Activated naive CD8-positive, alpha-beta T cell treated with anti-CD3 and anti-CD28 coated beads, Interleukin-2, amount 50 U/mL, for 16 hours (primary cell): ENCODE data around the gene USP15.
"Not testable (repeated sequence)": the region's sequence is repeated elsewhere in the genome, so short reads cannot be mapped to it uniquely, and the experiment has no call there.

ENCODE experiments used
- DNase-seq: peaks from one replicate; pipeline ENCODE4 v3.0.0-alpha.2; 2020; ENCODE audit warnings: low read depth, low spot score

Gene USP15

DNA sequence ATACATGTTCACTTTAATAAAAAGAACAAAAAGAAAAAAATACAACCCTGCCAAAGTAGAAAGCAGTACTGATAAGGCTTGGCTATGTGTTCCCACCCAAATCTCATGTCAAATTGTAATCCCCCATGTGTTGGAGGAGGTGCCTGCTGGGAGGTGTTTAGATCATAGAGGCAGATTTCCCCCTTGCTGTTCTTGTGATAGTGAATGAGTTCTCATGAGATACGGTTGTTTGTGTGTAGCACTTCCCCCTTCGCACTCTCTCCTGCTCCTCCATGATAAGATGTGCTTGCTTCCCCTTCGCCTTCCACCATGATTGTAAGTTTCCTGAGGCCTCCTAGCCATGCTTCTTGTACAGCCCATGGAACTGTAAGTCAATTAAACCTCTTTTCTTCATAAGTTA lies 59.9 kb downstream of the USP15 start:
- DNase-seq, result no peak

DNA sequence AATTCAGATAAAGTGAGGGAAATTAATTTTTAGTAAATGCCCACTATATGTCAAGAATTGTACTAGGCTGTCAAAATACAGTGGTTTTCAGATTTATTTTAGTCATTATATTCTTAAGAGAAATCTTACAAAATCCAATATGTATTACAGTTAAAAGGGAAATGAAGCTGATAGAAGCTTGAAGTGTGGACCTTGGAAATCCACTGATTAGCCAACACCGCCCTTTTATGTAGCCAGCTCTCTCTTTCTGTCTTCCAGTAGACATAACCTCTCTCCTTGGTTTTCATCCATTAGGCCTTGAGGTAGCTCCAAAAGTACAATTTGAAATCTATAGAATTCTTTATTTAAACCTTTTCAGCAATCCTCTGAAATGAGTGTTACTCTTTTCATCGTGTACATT lies 63.2 kb downstream of the USP15 start:
- no peak for DNase-seq

GRCh38 chr12:62328296-62328921 lies 68.2 kb downstream of the USP15 start:
- DNase-seq, result no peak

DNA sequence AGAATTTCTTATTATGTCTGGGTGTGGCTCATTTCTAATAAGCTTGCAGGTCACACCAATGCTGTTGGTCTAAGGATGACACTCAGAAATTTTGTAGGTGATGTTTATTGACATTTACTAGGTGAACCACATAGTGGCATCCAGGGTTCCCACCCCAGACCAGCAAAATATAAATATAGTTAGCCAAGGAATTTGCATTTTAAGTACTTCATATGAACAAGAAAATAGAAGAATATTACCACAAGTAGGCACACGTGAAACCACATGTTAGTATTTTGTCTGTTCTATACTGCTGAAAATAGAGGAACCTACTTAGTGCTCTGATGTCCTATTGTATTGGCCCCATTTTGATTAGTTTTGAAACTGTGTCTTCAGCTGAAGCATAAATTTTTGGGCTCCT lies 71.1 kb downstream of the USP15 start:
- no peak for DNase-seq

GRCh38 chr12:62332598-62332997 lies 72.4 kb downstream of the USP15 start:
- no peak for DNase-seq

DNA sequence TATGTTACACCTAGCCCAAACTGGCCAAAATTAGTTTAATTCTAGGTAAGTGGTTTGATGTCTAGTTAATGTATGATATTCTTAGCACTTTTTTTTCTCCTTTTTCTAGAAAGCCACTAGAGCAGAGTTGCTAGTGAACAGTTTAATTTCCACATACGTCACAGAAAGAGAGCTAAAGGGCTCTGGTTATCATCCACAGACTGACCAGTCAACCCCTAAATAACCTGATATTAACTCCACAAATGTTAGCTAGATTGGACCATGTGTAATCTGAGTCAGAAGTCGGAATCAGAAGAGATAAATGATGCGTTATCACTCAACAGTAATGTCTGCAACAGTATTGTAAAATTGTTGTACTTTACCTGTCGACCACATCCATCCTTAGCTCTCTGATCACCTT lies 74.9 kb downstream of the USP15 start:
- DNase-seq, result no peak

- DNase-seq, result no peak
Observed at GRCh38 chr12:62335796-62336195, 75.6 kb downstream of the USP15 start.

- DNase-seq, result not testable (repeated sequence)
Observed at GRCh38 chr12:62337643-62338042, 77.4 kb downstream of the USP15 start.

DNA sequence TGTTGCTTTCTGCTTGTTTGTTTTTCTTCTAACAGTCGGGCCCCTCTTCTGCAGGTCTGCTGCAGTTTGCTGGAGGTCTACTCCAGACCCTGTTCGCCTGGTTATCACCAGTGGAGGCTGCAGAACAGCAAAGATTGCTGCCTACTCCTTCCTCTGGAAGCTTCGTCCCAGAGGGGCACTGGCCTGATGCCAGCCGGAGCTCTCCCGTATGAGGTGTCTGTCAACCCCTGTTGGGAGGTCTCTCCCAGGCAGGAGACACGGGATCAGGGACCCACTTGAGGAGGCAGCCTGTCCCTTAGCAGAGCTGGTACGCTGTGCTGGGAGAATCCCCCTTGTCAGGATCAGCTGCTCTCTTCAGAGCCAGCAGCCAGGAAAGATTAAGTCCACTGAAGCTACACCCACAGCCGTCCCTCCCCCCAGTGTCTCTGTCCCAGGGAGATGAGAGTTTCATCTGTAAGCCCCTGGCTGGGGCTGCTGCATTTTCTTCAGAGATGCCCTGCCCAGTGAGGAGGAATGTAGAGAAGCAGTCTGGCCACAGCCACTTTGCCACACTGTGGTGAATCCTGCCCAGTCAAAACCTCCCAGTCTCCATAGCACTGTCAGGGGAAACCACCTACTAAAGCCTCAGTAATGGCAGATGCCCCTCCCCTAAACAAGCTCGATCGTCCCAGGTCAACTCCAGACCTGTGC lies 82.6 kb downstream of the USP15 start:
- not testable (repeated sequence) for DNase-seq

DNA sequence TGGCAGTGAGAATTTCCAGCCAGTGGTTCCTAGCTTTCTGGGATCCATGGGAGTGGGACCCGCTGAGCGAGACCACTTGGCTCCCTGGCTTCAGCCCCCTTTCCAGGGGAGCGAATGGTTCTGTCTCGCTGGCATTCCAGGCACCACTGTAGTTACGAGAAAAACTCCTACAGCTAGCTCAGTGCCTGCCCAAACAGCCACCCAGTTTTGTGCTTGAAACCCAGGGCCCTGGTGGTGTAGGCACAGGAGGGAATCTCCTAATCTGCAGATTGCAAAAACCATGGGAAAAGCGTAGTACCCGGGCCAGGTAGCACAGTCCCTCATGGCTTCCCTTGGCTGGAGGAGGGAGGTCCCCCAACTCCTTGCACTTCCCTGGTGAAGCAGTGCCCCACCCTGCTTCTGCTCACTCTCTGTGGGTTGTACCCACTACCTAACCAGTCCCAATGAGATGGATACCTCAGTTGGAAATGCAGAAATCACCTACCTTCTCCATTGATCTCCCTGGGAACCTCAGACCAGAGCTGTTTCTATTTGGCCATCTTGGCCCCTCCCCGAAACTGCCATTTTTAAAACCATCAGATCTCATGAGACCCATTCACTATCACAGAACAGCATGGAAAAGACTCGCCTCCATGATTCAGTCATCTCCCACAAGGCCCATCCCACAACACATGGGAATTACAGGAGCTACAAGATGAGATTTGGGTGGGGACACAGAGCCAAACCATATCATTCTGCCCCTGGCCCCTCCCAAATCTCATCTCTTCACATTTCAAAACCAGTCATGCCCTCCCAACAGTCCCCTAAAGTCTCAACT lies 83.3 kb downstream of the USP15 start:
- not testable (repeated sequence) for DNase-seq

GRCh38 chr12:62344731-62345556 lies 84.7 kb downstream of the USP15 start:
- not testable (repeated sequence) for DNase-seq

GRCh38 chr12:62345667-62346066 lies 85.5 kb downstream of the USP15 start:
- no peak for DNase-seq

DNA sequence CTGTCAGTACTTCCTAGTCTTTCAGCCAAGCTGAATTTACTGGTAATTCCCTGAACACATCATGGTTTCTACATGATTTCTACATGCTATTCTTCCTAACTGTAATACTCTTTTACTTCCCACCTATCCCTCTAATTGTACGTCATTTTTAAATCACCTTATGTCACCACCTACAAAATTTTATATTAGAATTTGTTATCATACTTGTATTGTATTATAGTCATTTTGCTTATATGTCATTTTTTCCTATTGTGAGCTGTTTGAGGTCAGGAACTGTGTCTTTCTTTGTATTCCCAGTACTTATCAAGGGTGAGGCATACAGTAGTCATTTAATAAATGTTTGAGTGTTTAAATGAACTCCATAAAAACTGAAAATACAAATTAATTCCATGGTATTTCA lies 86.6 kb downstream of the USP15 start:
- DNase-seq, result no peak

DNA sequence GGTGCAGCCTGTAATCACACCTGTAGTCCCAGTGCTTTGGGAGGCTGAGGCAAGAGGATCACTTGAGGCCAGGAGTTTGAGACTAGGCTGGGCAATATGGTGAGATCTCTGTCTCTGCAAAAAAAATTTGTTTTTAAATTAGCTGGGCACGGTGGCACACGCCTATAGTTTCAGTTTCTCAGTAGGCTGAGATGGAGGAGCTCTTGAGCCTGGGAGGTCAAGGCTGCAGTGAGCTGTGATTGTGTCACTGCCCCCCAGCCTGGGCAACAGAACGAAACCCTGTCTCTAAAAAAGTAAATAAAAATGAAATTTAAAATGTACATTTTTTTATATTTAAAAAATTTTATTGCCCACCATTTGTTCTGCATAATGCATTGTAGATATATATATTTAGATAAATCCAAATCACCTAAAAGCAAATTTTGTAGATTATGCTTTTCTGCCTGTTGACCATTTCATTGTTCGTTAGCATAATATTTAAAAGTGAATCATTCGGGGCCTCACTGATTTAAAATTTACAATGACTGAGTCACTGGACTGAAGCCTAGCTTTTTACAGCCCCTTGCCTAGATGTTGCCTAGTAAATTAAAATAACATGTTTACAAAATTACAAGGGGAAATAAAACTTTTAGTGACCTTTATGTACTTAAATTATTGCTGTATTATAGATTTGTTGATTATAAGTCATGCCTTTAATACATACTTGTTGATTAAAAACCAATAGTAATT lies 87.9 kb downstream of the USP15 start:
- no peak for DNase-seq

DNA sequence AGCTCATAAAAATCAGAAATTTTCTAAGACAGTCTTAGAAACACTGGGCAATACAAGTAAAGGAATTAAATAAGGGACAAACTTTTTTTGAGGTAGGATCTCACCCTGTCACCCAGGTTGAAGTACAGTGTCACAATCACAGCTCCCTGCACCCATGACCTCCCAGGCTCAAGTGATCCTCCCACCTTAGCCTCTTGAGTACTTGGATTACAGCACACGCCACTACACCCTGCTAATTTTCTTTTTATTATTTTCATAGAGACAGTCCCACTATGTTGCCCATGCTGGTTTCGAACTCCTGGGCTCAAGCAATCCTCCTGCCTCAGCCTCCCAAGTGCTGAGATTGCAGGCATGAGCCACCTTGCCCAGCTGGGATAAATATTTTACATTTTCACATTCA lies 90.3 kb downstream of the USP15 start:
- no peak for DNase-seq

DNA sequence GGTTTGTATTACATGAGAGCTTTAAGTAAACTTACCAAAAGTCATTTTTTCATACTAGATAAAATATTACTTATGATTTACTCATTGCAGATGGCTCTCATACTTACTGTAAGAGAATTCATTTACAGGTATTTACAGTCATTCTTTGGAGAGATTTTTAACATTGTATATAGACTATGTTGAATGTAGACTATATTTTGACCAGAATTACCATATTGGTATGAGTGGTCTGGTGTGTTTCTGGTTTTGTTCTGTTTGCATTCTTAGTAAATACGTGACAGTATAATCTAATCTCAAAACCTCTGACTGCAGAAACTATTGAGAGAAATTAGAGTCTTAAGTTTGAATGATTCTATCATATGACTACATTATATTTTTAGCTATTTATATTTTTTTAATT lies 91.1 kb downstream of the USP15 start:
- no peak for DNase-seq

GRCh38 chr12:62361048-62361447 lies 100.8 kb downstream of the USP15 start:
- DNase-seq, result no peak

DNA sequence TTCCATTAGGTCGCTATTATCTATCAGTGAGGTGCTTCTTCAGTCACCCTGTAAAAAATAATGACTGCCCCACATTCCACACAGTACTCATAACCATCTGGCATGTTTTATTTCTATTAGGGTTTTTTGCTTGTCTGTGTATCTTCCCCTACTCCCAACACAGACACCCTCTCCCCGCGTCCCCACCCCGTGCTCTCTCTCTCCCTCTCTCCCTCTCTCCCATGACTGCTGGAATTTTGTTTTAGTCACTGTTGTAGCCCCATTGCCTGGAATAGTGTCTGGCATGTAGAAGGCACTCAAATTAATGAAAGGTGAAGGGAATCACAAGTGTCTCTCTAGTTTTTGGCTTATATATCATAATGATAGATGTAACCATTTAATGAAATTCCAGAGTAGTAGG lies 103.3 kb downstream of the USP15 start:
- no peak for DNase-seq

GRCh38 chr12:62364697-62365096 lies 104.5 kb downstream of the USP15 start:
- not testable (repeated sequence) for DNase-seq

DNA sequence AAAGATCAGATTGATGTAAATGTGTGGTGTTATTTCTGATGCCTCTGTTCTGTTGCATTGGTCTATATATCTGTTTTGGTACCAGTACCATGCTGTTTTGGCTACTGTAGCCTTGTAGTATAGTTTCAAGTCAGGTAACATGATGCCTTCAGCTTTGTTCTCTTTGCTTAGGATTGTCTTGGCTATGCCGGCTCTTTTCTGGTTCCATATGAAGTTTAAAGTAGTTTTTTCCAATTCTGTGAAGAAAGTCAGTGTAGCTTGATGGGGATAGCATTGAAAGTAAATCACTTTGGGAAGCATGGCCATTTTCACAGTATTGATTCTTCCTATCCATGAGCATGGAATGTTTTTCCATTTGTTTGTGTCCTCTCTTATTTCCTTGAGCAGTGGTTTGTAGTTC lies 105.6 kb downstream of the USP15 start:
- DNase-seq, result not testable (repeated sequence)
